B cell (primary cell): Measurements from ENCODE around the gene PIK3R2. TPM values are rescaled to one million over a fixed set of nuclear protein-coding genes. Genes with fewer than 3 reads are reported as not detected.

Experiments
- ATAC-seq: fragments of 200-7000 bp; cut with Tn5 transposase; one replicate; pipeline ENCODE4 v1.10.0; 2021; ENCODE audit warnings: low read depth, mild to moderate bottlenecking, moderate number of reproducible peaks, moderate library complexity
- CTCF ChIA-PET: fragments of 350-600 bp; sonication (Branson Sonifier 250); formaldehyde crosslinking; loops from one replicate; lab custom pipeline; 2021; ENCODE audit warnings: antibody characterized with exemption, inconsistent platforms; lab: Charles Lee
- POLR2A ChIA-PET: fragments of 350-600 bp; sonication (Branson Sonifier 250); formaldehyde crosslinking; loops from one replicate; lab custom pipeline; 2021; ENCODE audit warnings: antibody characterized with exemption; lab: Charles Lee
- DNase-seq: peaks from one replicate; pipeline ENCODE4 v3.0.0; 2013
- H2AFZ ChIP-seq: 2 replicates; pipeline ENCODE4 v1.6.1; 2012; ENCODE audit warnings: mild to moderate bottlenecking, low read depth, low read length; ENCODE audit not compliant: insufficient read depth, poor library complexity, severe bottlenecking
- H3K27ac ChIP-seq, 2 donors: 1 replicate in 1 of 2; 2 replicates in 1 of 2; pipeline ENCODE4 v1.5.1; 2012 to 2013; ENCODE audit warnings: low read length in 2 of 2, mild to moderate bottlenecking in 2 of 2, moderate library complexity in 1 of 2
- H3K27me3 ChIP-seq, 4 experiments: fragments of 200-600 bp in 1 of 4; sonication (generic) in 1 of 4; replicated peaks in 1 of 4; 1 replicate in 2 of 4; 2 replicates in 2 of 4; pipeline versions ENCODE4 v1.6.1 to v1.7.0; 2013 to 2016; ENCODE audit warnings: low read length in 3 of 4, mild to moderate bottlenecking in 2 of 4, mixed read lengths in 1 of 4, moderate library complexity in 1 of 4; ENCODE audit not compliant: insufficient read depth in 4 of 4, control insufficient read depth in 3 of 4; ENCODE audit errors: control extremely low read depth in 1 of 4
- H3K36me3 ChIP-seq, 2 experiments: replicated peaks in 1 of 2; 1 replicate in 1 of 2; 2 replicates in 1 of 2; pipeline versions ENCODE4 v1.6.1 to v1.7.1; 2013; ENCODE audit warnings: low read length in 1 of 2; ENCODE audit not compliant: insufficient read depth in 2 of 2, control insufficient read depth in 1 of 2; ENCODE audit errors: control extremely low read depth in 1 of 2, extremely low read depth in 1 of 2
- H3K4me1 ChIP-seq, 2 donors: fragments of 200-600 bp in 1 of 2; sonication (generic) in 1 of 2; 1 replicate in 1 of 2; 2 replicates in 1 of 2; pipeline versions ENCODE4 v1.5.1 to v1.6.1; 2013 to 2017; ENCODE audit warnings: low read length in 2 of 2; ENCODE audit not compliant: control insufficient read depth in 2 of 2, insufficient read depth in 2 of 2
- H3K4me2 ChIP-seq: replicated peaks from 2 replicates; pipeline ENCODE3; 2012; ENCODE audit warnings: mild to moderate bottlenecking, low read depth, low read length; ENCODE audit not compliant: poor library complexity, severe bottlenecking
- H3K4me3 ChIP-seq, 5 experiments: fragments of 200-600 bp in 1 of 5; sonication (generic) in 1 of 5; 1 replicate in 3 of 5; 2 replicates in 2 of 5; pipeline versions ENCODE4 v1.5.1 to v1.7.0; 2011 to 2016; ENCODE audit warnings: low read length in 4 of 5, mild to moderate bottlenecking in 4 of 5, low read depth in 2 of 5, control low read depth in 1 of 5, moderate library complexity in 1 of 5; ENCODE audit not compliant: insufficient read depth in 1 of 5; ENCODE audit errors: control extremely low read depth in 1 of 5, extremely low read depth in 1 of 5
- H3K79me2 ChIP-seq: fragments of 200-600 bp; sonication (generic); one replicate; pipeline ENCODE4 v1.6.0; 2016; ENCODE audit warnings: low read length; ENCODE audit not compliant: control insufficient read depth, insufficient read depth
- H3K9ac ChIP-seq: fragments of 200-600 bp; sonication (generic); 2 replicates; pipeline ENCODE4 v1.6.1; 2017; ENCODE audit warnings: mild to moderate bottlenecking, low read length, moderate library complexity
- H3K9me3 ChIP-seq, 3 donors: one replicate each; pipeline versions ENCODE4 v1.6.1 to v1.7.1; 2013; ENCODE audit warnings: low read length in 2 of 3; ENCODE audit not compliant: control insufficient read depth in 2 of 3, insufficient read depth in 1 of 3; ENCODE audit errors: control extremely low read depth in 1 of 3
- H4K20me1 ChIP-seq: 2 replicates; pipeline ENCODE4 v1.6.0; 2012; ENCODE audit warnings: mild to moderate bottlenecking, low read length; ENCODE audit not compliant: insufficient read depth, control insufficient read depth, poor library complexity, severe bottlenecking
- H3K27ac Mint-ChIP-seq: one replicate; pipeline ENCODE4 v1.8.0; 2021; ENCODE audit warnings: mixed read lengths
- H3K27me3 Mint-ChIP-seq: one replicate; pipeline ENCODE4 v1.8.0; 2021; ENCODE audit warnings: mixed read lengths
- H3K4me1 Mint-ChIP-seq: one replicate; pipeline ENCODE4 v1.8.0; 2021; ENCODE audit warnings: mixed read lengths
- H3K4me3 Mint-ChIP-seq: one replicate; pipeline ENCODE4 v1.8.0; 2021; ENCODE audit warnings: mixed read lengths
- H3K9me3 Mint-ChIP-seq: one replicate; pipeline ENCODE4 v1.8.0; 2022; ENCODE audit warnings: mixed read lengths; ENCODE audit not compliant: insufficient read depth
- CTCF ChIP-seq: fragments of 200-600 bp; IDR thresholded peaks from one replicate; pipeline ENCODE4 v1.8.0; 2022; ENCODE audit warnings: antibody characterized with exemption, mild to moderate bottlenecking
- EZH2 ChIP-seq: IDR thresholded peaks from 2 replicates; pipeline ENCODE4 v1.6.1; 2012; ENCODE audit warnings: borderline replicate concordance, low read depth, mild to moderate bottlenecking, moderate library complexity, low read length; ENCODE audit not compliant: insufficient read depth, poor library complexity, severe bottlenecking
- WGBS: methylation state at CpG from one replicate; pipeline ENCODE4 v1.1.5; 2013; ENCODE audit warnings: missing lambda C conversion rate; ENCODE audit not compliant: insufficient coverage; 5-methylcytosine and 5-hydroxymethylcytosine counted together
- intact Hi-C: fragments of 100-400 bp; cut with micrococcal nuclease; formaldehyde crosslinking; loops from one replicate; pipeline ENCODE4 v1.10.0; 2022
- polyA minus RNA-seq: library from RNA; depleted of rRNA, polyadenylated mRNA; stranded (reverse); fragments of >200 nt; gene quantifications from 2 replicates; pipeline ENCODE4 v1.2.3, GENCODE V29; 2012
- polyA plus RNA-seq: library from polyadenylated mRNA; depleted of rRNA; stranded (reverse); fragments of >200 nt; gene quantifications from 2 replicates; pipeline ENCODE4 v1.2.3, GENCODE V29; 2012
- total RNA-seq, 2 donors: library from RNA; stranded (reverse); fragments of 120-200 nt in 1 of 2; gene quantifications; 1 replicate in 1 of 2; 2 replicates in 1 of 2; pipeline versions ENCODE4 v1.2.3 to v1.2.4, GENCODE V29; 2013 to 2022

PIK3R2 gene
- total RNA-seq, result 13.7 and 15.8 TPM in 2 replicates
- total RNA-seq (2013), result 4.1 TPM
- polyA plus RNA-seq, result 8.5 and 8.9 TPM in 2 replicates
- polyA minus RNA-seq, result 9.2 and 10.9 TPM in 2 replicates

- Histone ChIP-seq H3K36me3 (peaks cover 0 to 13% of the 10 kb centered on the region in 2 experiments), H2AFZ (peak within 1 kb of the TSS; percentile 73), H3K27ac (peak within 1 kb of the TSS; percentile 90 to 93), H3K4me1 (peaks cover 14 to 25% of the 10 kb centered on the region in 2 donors), H3K27me3 (no peaks in the 10 kb centered on the region), H3K9me3 (no peaks in the 10 kb centered on the region), H4K20me1 (peaks cover 17% of the 10 kb centered on the region), H3K4me2 (peak within 1 kb of the TSS; percentile 99), H3K4me3 (peak within 1 kb of the TSS; percentile 63 to 88 (median 70)), H3K9ac (peak within 1 kb of the TSS; percentile 77), H3K79me2 (peaks cover 10% of the 10 kb centered on the region)
- POLR2A ChIA-PET, result interaction anchor here (0.6 to 2.5 kb wide), 13 partner anchors 11 to 145 kb away, joined by 3 to 17 read pairs (median 5); partner anchors contain the start of genes ARRDC2, MAST3 and MPV17L2
- peak; percentile 59 for TF ChIP-seq CTCF
- no peak for TF ChIP-seq EZH2
- Mint-ChIP-seq H3K4me3 (peak within 1 kb of the TSS; percentile 89), H3K27me3 (no peaks in the 10 kb centered on the region), H3K9me3 (no peaks in the 10 kb centered on the region), H3K4me1 (peaks cover 23% of the 10 kb centered on the region), H3K27ac (peak within 1 kb of the TSS; percentile 95)
- ATAC-seq (peak; percentile 79), DNase-seq (peak; percentile 98)
- CTCF ChIA-PET, result interaction anchor here (0.6 to 2.3 kb wide), 17 partner anchors 8 to 220 kb away, joined by 3 to 16 read pairs (median 5); partner anchors contain the start of genes ARRDC2, CCDC124, IFI30 and MAST3
- under 1% methylated on average over 86 of the region's 86 CpGs for WGBS
- intact Hi-C loops, result loop anchor here (1.0 to 2.0 kb wide), 9 partner anchors 8 to 220 kb away; partner anchors contain the start of genes CCDC124 and RAB3A
These were observed at the start of gene PIK3R2 for GRCh38 chr19:18152817-18153555. Gene PIK3R2, plus strand, starts transcription at chr19:18153163. Its CDS starts 2,717 bp downstream, at chr19:18155880.
